Measurements from ENCODE around the gene CAVIN3.

The CAVIN3 gene

GRCh38 chr11:6307876-6308275 is 12.4 kb downstream of the CAVIN3 start:
- TF ChIP-seq CTCF (IDR thresholded peaks at IDR 0.05) = no peak

GRCh38 chr11:6305297-6305696 is 15.0 kb downstream of the CAVIN3 start:
- no peak for TF ChIP-seq CTCF (IDR thresholded peaks at IDR 0.05)

GRCh38 chr11:6303661-6304060 is 16.6 kb downstream of the CAVIN3 start:
- no peak for TF ChIP-seq CTCF (IDR thresholded peaks at IDR 0.05)

- no peak for TF ChIP-seq CTCF (IDR thresholded peaks at IDR 0.05)
Observed at GRCh38 chr11:6301096-6301495, 19.2 kb downstream of the CAVIN3 start.

- TF ChIP-seq CTCF (IDR thresholded peaks at IDR 0.05) = no peak
Observed at GRCh38 chr11:6300325-6300724, 20.0 kb downstream of the CAVIN3 start.

GRCh38 chr11:6298605-6299004 is 21.7 kb downstream of the CAVIN3 start:
- TF ChIP-seq CTCF (IDR thresholded peaks at IDR 0.05) = peak; percentile 64

- TF ChIP-seq CTCF (IDR thresholded peaks at IDR 0.05) = peak; percentile 27; the same call in 1 of the 2 replicates
Observed at GRCh38 chr11:6297831-6298230, 22.5 kb downstream of the CAVIN3 start.

- no peak for TF ChIP-seq CTCF (IDR thresholded peaks at IDR 0.05)
Observed at GRCh38 chr11:6285019-6285418, 35.3 kb downstream of the CAVIN3 start.

Data from LNCAP (cell line).